ENCODE data around the gene OR12D2. TPM values are rescaled to one million over a fixed set of nuclear protein-coding genes. Genes with fewer than 3 reads are reported as not detected.

The OR12D2 gene
- total RNA-seq, 2 experiments from 2014 or later = not detected

- H2AFZ ChIP-seq (ENCODE audit: low read length) = no peak overlapping the region
- no peak overlapping the region for H3K4me2 ChIP-seq (ENCODE audit: low read length)
- intact Hi-C loops (cut with micrococcal nuclease; ENCODE audit: unreplicated experiment) = no loop called here
- ChIA-PET POLR2A (no interaction called here), CTCF (ENCODE audit: unreplicated experiment) (no interaction called here)
- no peak for TF ChIP-seq EZH2phosphoT487 (IDR thresholded peaks at IDR 0.05; ENCODE audit: borderline replicate concordance, low read depth, low read length)
- 0 out of 2 replicates have a peak, but pooled peaks have one; percentile 12 for TF ChIP-seq CTCF (conservative IDR thresholded peaks at IDR 0.05; ENCODE audit: low read length)
- H3K9me3 ChIP-seq (ENCODE audit: low read length) = no peaks in the 10 kb centered on the region
- no peak for DNase-seq (ENCODE audit: low spot score)
- no peak overlapping the region for H3K4me3 ChIP-seq (ENCODE audit: low read depth, low read length, poor library complexity, severe bottlenecking)
- H3K36me3 ChIP-seq (ENCODE audit: insufficient read depth, low read length) = no peaks in the 10 kb centered on the region
- no peak overlapping the region for H3K27ac ChIP-seq (ENCODE audit: low read depth, low read length, poor library complexity, severe bottlenecking)
- no peaks in the 10 kb centered on the region for H4K20me1 ChIP-seq (ENCODE audit: insufficient read depth, low read length)
- no peaks in the 10 kb centered on the region for H3K79me2 ChIP-seq (ENCODE audit: insufficient read depth, low read depth, low read length)
- H3K9me2 ChIP-seq (ENCODE audit: insufficient read depth, low read length) = no peaks in the 10 kb centered on the region
- BruUV-seq (replicated peaks) = no TSS peak
- H3K4me1 ChIP-seq (ENCODE audit: insufficient read depth, low read length, poor library complexity, severe bottlenecking) = no peaks in the 10 kb centered on the region
Observed at GRCh38 chr6:29355603-29356002, 39.8 kb upstream of the OR12D2 start.

- intact Hi-C loops (cut with micrococcal nuclease; ENCODE audit: unreplicated experiment) = no loop called here
- Histone ChIP-seq H2AFZ (ENCODE audit: low read length) (no peak within 1 kb of the TSS), H3K4me2 (ENCODE audit: low read length) (no peak within 1 kb of the TSS), H3K9me3 (ENCODE audit: low read length) (no peaks in the 10 kb centered on the region), H3K9me2 (ENCODE audit: insufficient read depth, low read length) (no peaks in the 10 kb centered on the region), H4K20me1 (ENCODE audit: insufficient read depth, low read length) (no peaks in the 10 kb centered on the region), H3K79me2 (ENCODE audit: insufficient read depth, low read depth, low read length) (no peaks in the 10 kb centered on the region), H3K4me1 (ENCODE audit: insufficient read depth, low read length, poor library complexity, severe bottlenecking) (no peaks in the 10 kb centered on the region), H3K27ac (ENCODE audit: low read depth, low read length, poor library complexity, severe bottlenecking) (no peak within 1 kb of the TSS), H3K4me3 (ENCODE audit: low read depth, low read length, poor library complexity, severe bottlenecking) (no peak within 1 kb of the TSS), H3K36me3 (ENCODE audit: insufficient read depth, low read length) (no peaks in the 10 kb centered on the region)
- ChIA-PET CTCF (ENCODE audit: unreplicated experiment) (no interaction called here), POLR2A (no interaction called here)
- BruUV-seq (replicated peaks) = no TSS peak
- no peak for DNase-seq (ENCODE audit: low spot score)
- no peak for TF ChIP-seq CTCF (conservative IDR thresholded peaks at IDR 0.05; ENCODE audit: low read length)
- no peak for TF ChIP-seq EZH2phosphoT487 (IDR thresholded peaks at IDR 0.05; ENCODE audit: borderline replicate concordance, low read depth, low read length)
Observed at GRCh38 chr6:29368765-29369164, 26.7 kb upstream of the OR12D2 start, which contains the start of gene OR5V1. TSS of gene OR5V1 (minus strand) at chr6:29368865. CDS start at chr6:29356195, 12,670 bp downstream.

- intact Hi-C loops (cut with micrococcal nuclease; ENCODE audit: unreplicated experiment) = no loop called here
- CTCF ChIA-PET (ENCODE audit: unreplicated experiment) = no interaction called here
Observed at GRCh38 chr6:29375191-29375590, 20.2 kb upstream of the OR12D2 start, which contains the start of gene OR12D3. TSS of gene OR12D3 (minus strand) at chr6:29375291. CDS start at chr6:29375287, 4 bp downstream.

More at GRCh38 chr6:29375191-29375590, 20.2 kb upstream of the OR12D2 start, which contains the start of gene OR12D3:
- H4K20me1 ChIP-seq (ENCODE audit: insufficient read depth, low read length) = no peaks in the 10 kb centered on the region
- no peaks in the 10 kb centered on the region for H3K4me1 ChIP-seq (ENCODE audit: insufficient read depth, low read length, poor library complexity, severe bottlenecking)
- no peak for DNase-seq (ENCODE audit: low spot score)
- no peak within 1 kb of the TSS for H3K27ac ChIP-seq (ENCODE audit: low read depth, low read length, poor library complexity, severe bottlenecking)
- no peaks in the 10 kb centered on the region for H3K79me2 ChIP-seq (ENCODE audit: insufficient read depth, low read depth, low read length)
- no peak within 1 kb of the TSS for H3K4me2 ChIP-seq (ENCODE audit: low read length)
- no peak within 1 kb of the TSS for H3K4me3 ChIP-seq (ENCODE audit: low read depth, low read length, poor library complexity, severe bottlenecking)
- POLR2A ChIA-PET = no interaction called here
- BruUV-seq (replicated peaks) = no TSS peak
- H3K9me3 ChIP-seq (ENCODE audit: low read length) = no peaks in the 10 kb centered on the region
- no peak for TF ChIP-seq CTCF (conservative IDR thresholded peaks at IDR 0.05; ENCODE audit: low read length)
- TF ChIP-seq EZH2phosphoT487 (IDR thresholded peaks at IDR 0.05; ENCODE audit: borderline replicate concordance, low read depth, low read length) = no peak
- no peaks in the 10 kb centered on the region for H3K9me2 ChIP-seq (ENCODE audit: insufficient read depth, low read length)
- H2AFZ ChIP-seq (ENCODE audit: low read length) = no peak within 1 kb of the TSS
- H3K36me3 ChIP-seq (ENCODE audit: insufficient read depth, low read length) = no peaks in the 10 kb centered on the region
